ENCODE measurements around the gene RYR2.

The RYR2 gene

DNA sequence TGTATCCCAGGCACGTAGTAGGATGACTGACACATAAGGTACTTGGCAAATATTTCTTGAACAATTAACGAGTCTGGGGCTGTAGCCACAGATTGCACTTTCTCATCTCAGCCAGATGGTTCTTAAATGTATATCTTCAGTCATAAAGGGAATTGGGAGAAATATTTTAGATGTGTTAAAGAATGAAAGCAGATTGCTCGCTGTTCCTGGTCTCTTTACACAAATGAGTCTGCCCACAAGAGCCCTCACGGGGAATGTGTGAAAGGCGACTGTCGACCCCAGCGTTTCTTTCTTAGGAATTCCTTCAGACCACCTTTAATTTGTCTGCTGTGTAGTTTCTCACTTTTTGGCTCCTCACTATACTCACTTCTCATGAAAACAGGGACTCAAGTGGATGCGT lies 38.5 kb upstream of the RYR2 start:
- TF ChIP-seq, protein P1, sequence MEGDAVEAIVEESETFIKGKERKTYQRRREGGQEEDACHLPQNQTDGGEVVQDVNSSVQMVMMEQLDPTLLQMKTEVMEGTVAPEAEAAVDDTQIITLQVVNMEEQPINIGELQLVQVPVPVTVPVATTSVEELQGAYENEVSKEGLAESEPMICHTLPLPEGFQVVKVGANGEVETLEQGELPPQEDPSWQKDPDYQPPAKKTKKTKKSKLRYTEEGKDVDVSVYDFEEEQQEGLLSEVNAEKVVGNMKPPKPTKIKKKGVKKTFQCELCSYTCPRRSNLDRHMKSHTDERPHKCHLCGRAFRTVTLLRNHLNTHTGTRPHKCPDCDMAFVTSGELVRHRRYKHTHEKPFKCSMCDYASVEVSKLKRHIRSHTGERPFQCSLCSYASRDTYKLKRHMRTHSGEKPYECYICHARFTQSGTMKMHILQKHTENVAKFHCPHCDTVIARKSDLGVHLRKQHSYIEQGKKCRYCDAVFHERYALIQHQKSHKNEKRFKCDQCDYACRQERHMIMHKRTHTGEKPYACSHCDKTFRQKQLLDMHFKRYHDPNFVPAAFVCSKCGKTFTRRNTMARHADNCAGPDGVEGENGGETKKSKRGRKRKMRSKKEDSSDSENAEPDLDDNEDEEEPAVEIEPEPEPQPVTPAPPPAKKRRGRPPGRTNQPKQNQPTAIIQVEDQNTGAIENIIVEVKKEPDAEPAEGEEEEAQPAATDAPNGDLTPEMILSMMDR (IDR thresholded peaks at IDR 0.05; ENCODE audit: insufficient read depth, low read depth, low read length, missing control alignments) = no peak
- DNase-seq (ENCODE audit: low read depth) = no peak
- H3K4me3 ChIP-seq (ENCODE audit: low read length) = no peak overlapping the region

DNA sequence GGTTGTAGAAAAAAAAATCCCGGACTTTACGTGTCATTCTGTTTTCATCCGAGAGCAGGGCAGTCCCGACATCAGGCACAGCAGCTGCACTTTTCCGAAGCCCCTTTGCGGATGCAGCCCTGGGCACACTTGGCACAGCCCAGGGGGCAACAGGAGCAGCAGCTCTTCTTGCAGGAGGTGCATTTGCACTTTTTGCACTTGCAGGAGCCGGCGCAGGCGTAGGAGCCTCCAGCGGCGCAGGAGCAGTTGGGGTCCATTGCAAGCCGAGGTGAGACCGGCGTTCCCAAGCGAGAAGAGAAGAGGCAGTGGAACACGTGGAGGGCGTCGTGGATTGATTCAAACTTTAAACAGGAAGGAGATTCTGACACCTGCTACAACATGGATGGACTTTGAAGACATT lies 37.9 kb upstream of the RYR2 start, which contains the start of gene MT1HL1:
Gene MT1HL1, minus strand, starts transcription at position 326 of the 400 bp plus-strand sequence. Its CDS starts 69 bp downstream, at position 257.
- TF ChIP-seq, protein P1 (IDR thresholded peaks at IDR 0.05; ENCODE audit: insufficient read depth, low read depth, low read length, missing control alignments) = no peak
- H3K4me3 ChIP-seq (ENCODE audit: low read length) = no peak within 1 kb of the TSS
- no peak for DNase-seq (ENCODE audit: low read depth)

DNA sequence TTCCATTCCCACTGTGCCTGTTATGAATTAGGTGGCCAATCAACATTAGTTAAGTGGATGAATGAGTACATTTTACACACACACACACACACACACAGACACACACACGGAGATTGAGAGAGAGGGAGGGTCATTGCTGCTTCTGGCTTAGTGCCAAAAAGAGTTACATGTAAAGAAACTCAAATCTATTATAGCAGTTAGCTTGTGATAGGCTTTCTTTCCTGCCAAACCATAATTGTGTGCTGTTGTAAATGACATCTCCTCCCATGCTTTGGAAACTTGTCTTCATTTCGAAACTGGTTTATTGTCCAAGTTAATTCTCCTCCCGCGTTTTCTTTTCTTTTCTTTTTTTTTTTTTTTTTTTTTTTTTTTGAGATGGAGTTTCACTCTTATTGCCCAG lies 36.3 kb upstream of the RYR2 start:
- no peak for DNase-seq (ENCODE audit: low read depth)
- H3K4me3 ChIP-seq (ENCODE audit: low read length) = no peak overlapping the region
- TF ChIP-seq, protein P1 (IDR thresholded peaks at IDR 0.05; ENCODE audit: insufficient read depth, low read depth, low read length, missing control alignments) = no peak

DNA sequence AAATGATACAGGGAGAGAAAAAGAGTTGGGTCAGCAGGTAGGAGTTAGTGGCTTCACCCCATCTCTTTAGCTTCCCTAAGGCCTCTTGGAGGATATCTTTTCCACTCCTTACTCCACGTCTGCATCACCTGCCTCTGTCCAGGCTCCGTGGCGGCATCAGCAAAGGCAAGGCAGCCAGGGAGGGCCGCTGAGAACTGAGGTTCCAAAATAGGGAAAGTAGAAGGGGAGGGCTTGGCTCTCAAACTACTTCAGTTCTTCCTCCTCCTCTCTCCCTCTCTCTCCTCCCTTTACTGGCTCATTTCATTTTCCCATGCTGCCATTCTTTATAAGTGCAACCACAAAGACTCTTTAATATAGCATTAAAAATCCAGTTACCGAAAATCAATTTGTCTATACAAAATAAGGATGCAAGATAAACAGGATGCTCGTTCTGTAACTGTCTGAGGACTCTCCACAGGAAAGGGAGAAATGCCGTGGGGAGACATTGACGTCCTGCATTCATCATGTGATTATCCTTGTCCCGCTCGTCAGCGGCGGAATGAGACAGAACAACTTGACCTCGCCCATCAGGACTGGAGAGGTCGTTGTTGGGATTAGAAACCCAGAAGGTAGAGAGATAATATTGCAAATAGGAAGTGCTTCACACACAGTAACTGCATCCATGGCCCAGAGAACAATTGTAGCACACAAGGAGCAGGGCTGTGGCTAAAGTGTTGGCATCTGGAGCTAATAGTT lies 34.7 kb upstream of the RYR2 start:
- TF ChIP-seq, protein P1 (IDR thresholded peaks at IDR 0.05; ENCODE audit: insufficient read depth, low read depth, low read length, missing control alignments) = no peak
- no peak for DNase-seq (ENCODE audit: low read depth)
- no peak overlapping the region for H3K4me3 ChIP-seq (ENCODE audit: low read length)

DNA sequence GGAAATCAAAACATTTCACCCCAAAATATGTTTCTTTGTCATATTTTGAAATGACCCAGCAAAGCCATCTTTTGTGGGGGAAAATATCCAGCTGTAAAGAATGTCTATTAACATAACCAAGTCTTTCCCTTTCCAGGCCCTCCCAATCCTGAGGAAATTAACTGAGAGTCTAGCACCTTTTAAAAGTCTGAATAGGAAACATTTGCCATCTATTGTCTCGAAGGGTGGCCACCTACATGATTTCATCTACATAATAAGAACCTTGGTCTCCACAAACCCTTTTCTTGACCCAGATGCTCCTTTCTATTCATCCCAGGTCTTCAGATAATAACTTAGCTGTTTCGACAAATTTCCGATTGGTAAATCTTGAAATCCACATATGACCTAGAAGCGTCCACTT lies 32.4 kb upstream of the RYR2 start:
- TF ChIP-seq, protein P1 (IDR thresholded peaks at IDR 0.05; ENCODE audit: insufficient read depth, low read depth, low read length, missing control alignments) = no peak
- H3K4me3 ChIP-seq (ENCODE audit: low read length) = no peak overlapping the region
- no peak for DNase-seq (ENCODE audit: low read depth)

DNA sequence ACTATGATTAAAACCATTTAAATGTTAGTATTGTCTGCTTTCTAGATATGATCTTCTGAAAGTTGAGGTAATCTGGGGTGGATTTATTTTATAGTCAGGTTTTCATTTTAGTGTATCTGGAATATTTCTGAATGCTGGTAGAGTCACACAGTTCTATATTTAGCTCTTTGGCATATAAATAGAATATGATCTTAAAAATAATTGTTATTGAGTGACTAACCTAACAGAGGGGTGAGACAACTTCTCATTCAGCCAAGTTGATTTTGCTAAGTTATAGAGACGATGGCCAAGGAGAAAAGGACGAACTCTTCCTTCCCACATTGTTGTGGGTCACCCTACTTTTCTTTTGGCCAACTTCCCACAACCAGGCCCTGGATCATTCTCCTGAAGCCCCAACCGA lies 30.6 kb upstream of the RYR2 start:
- no peak overlapping the region for H3K4me3 ChIP-seq (ENCODE audit: low read length)
- TF ChIP-seq, protein P1 (IDR thresholded peaks at IDR 0.05; ENCODE audit: insufficient read depth, low read depth, low read length, missing control alignments) = no peak
- DNase-seq (ENCODE audit: low read depth) = no peak

DNA sequence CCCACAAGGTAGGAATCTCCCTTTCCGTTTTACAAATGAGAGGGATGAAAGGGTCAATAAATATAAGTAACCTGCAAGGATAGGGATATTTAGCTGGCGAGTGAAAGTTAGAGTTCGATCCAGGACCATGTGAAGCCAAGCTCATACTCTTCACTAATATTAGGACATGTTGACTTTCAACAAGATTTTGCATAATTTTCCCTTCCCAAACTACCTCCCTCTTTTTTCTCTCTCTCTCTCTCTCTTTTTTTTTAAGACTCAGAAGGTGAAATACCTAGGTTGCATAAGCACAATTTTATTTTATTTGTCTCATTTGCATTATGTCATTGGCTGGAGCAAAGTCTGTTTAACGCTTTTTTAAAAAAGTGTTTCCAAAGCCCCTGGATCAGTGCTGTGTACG lies 29.6 kb upstream of the RYR2 start:
- no peak for DNase-seq (ENCODE audit: low read depth)
- TF ChIP-seq, protein P1 (IDR thresholded peaks at IDR 0.05; ENCODE audit: insufficient read depth, low read depth, low read length, missing control alignments) = no peak
- no peak overlapping the region for H3K4me3 ChIP-seq (ENCODE audit: low read length)

Data from epithelial cell of esophagus (primary cell).